ENCODE results near the gene HASPIN. TPM values are rescaled to one million over a fixed set of nuclear protein-coding genes. Genes with fewer than 3 reads are reported as not detected.
A peak's percentile ranks its signal among the peaks of the same experiment; 100 is the strongest.

HASPIN gene
- total and polyA plus RNA-seq, 7 experiments from 2014 or later: 0.28 to 18.5 (median 0.34) TPM; not detected in 1

- H3K4me1 ChIP-seq (ENCODE audit: control insufficient read depth in 2 of 2, insufficient read depth in 2 of 2, low read length in 2 of 2): peaks cover 20 to 30% of the 10 kb centered on the region in 2 donors
- Mint-ChIP-seq H3K27ac (peak overlapping the region in 7 of 9 donors; percentile 39 to 91 (median 81)), H3K4me3 (no peak overlapping the region), H3K27me3 (no peaks in the 10 kb centered on the region), H3K9me3 (no peaks in the 10 kb centered on the region), H3K36me3 (no peaks in the 10 kb centered on the region), H3K4me1 (peaks cover 20 to 45% (median 34%) of the 10 kb centered on the region in 7 donors)
- POLR2A ChIA-PET: interaction anchor here (0.8 to 3.2 kb wide), 4 partner anchors 12 to 91 kb away, joined by 3 to 12 read pairs (median 5); partner anchors contain the start of gene HASPIN
- no peak overlapping the region for H3K27ac ChIP-seq (ENCODE audit: low read depth, low read length)
- ATAC-seq: no peak
- DNase-seq: peak in 1 of 9 donors; percentile 19
- H3K27me3 ChIP-seq (ENCODE audit: control insufficient read depth in 2 of 2, insufficient read depth in 2 of 2, low read length in 2 of 2): no peaks in the 10 kb centered on the region
- CTCF ChIA-PET: interaction anchor here (2.3 kb wide), 1 partner anchor 17 kb away, joined by 10 read pairs; no protein-coding TSS in a partner anchor
- H3K9me3 ChIP-seq (ENCODE audit: control insufficient read depth in 2 of 3, low read length in 3 of 3): no peaks in the 10 kb centered on the region
- H3K36me3 ChIP-seq (ENCODE audit: control insufficient read depth in 2 of 3, insufficient read depth in 3 of 3, low read length in 3 of 3): no peaks in the 10 kb centered on the region
- intact Hi-C loops (cut with micrococcal nuclease): loop anchor here in 1 of 2 donors (2.0 to 10.0 kb wide), 2 partner anchors 15 to 211 kb away; partner anchors contain the start of gene ATP2A3
- H3K4me3 ChIP-seq (ENCODE audit: low read length): no peak overlapping the region
Measured at GRCh38 chr17:3754066-3754457, 30.4 kb downstream of the HASPIN start.

- Histone ChIP-seq H3K36me3 (ENCODE audit: control insufficient read depth in 2 of 3, insufficient read depth in 3 of 3, low read length in 3 of 3) (no peaks in the 10 kb centered on the region), H3K4me1 (ENCODE audit: control insufficient read depth in 2 of 2, insufficient read depth in 2 of 2, low read length in 2 of 2) (peaks cover 20 to 29% of the 10 kb centered on the region in 2 donors), H3K4me3 (ENCODE audit: low read length) (peak overlapping the region; percentile 59), H3K27ac (ENCODE audit: low read depth, low read length) (peak overlapping the region; percentile 80), H3K27me3 (ENCODE audit: control insufficient read depth in 2 of 2, insufficient read depth in 2 of 2, low read length in 2 of 2) (no peaks in the 10 kb centered on the region), H3K9me3 (ENCODE audit: control insufficient read depth in 2 of 3, low read length in 3 of 3) (no peaks in the 10 kb centered on the region)
- intact Hi-C loops (cut with micrococcal nuclease): loop anchor here in 1 of 2 donors (1.0 to 10.0 kb wide), 5 partner anchors 11 to 210 kb away; partner anchors contain the start of genes ATP2A3 and NCBP3
- ChIA-PET POLR2A (interaction anchor here (1.0 to 3.2 kb wide), 5 partner anchors 11 to 90 kb away, joined by 3 to 12 read pairs (median 4); partner anchors contain the start of gene HASPIN), CTCF (interaction anchor here (1.1 to 2.7 kb wide), 3 partner anchors 14 to 17 kb away, joined by 3 to 11 read pairs (median 4); no protein-coding TSS in a partner anchor)
- peak overlapping the region in 7 of 10 donors; percentile 17 to 77 (median 57) for H3K4me3 Mint-ChIP-seq
- H3K4me1 Mint-ChIP-seq: peaks cover 16 to 39% (median 27%) of the 10 kb centered on the region in 7 donors
- H3K27ac Mint-ChIP-seq: peak overlapping the region in 8 of 9 donors; percentile 36 to 87 (median 80)
- H3K36me3 Mint-ChIP-seq: peaks cover 0 to 6% (median 0%) of the 10 kb centered on the region in 5 donors
- H3K27me3 Mint-ChIP-seq: no peaks in the 10 kb centered on the region
- peaks cover 0 to 4% (median 0%) of the 10 kb centered on the region in 11 donors for H3K9me3 Mint-ChIP-seq
- ATAC-seq: peak; percentile 98
- peak; percentile 46 to 87 (median 77) for DNase-seq
Measured at GRCh38 chr17:3754458-3755334, 31.0 kb downstream of the HASPIN start.

- peaks cover 9 to 31% (median 19%) of the 10 kb centered on the region in 7 donors for H3K4me1 Mint-ChIP-seq
- peak overlapping the region; percentile 59 for H3K4me3 ChIP-seq (ENCODE audit: low read length)
- H3K27me3 Mint-ChIP-seq: no peaks in the 10 kb centered on the region
- no peak for ATAC-seq
- ChIA-PET POLR2A (interaction anchor here (1.0 to 3.2 kb wide), 5 partner anchors 10 to 89 kb away, joined by 3 to 12 read pairs (median 4); partner anchors contain the start of gene HASPIN), CTCF (interaction anchor here (0.7 to 2.7 kb wide), 4 partner anchors 14 to 136 kb away, joined by 3 to 11 read pairs (median 4); no protein-coding TSS in a partner anchor)
- no peaks in the 10 kb centered on the region for H3K36me3 ChIP-seq (ENCODE audit: control insufficient read depth in 2 of 3, insufficient read depth in 3 of 3, low read length in 3 of 3)
- H3K27me3 ChIP-seq (ENCODE audit: control insufficient read depth in 2 of 2, insufficient read depth in 2 of 2, low read length in 2 of 2): no peaks in the 10 kb centered on the region
- H3K9me3 Mint-ChIP-seq: peaks cover 0 to 9% (median 0%) of the 10 kb centered on the region in 11 donors
- no peaks in the 10 kb centered on the region for H3K9me3 ChIP-seq (ENCODE audit: control insufficient read depth in 2 of 3, low read length in 3 of 3)
- H3K4me3 Mint-ChIP-seq: peak overlapping the region; percentile 21 to 77 (median 57)
- H3K36me3 Mint-ChIP-seq: peaks cover 0 to 11% (median 0%) of the 10 kb centered on the region in 5 donors
- peaks cover 13 to 23% of the 10 kb centered on the region in 2 donors for H3K4me1 ChIP-seq (ENCODE audit: control insufficient read depth in 2 of 2, insufficient read depth in 2 of 2, low read length in 2 of 2)
- H3K27ac ChIP-seq (ENCODE audit: low read depth, low read length): peak overlapping the region; percentile 80
- H3K27ac Mint-ChIP-seq: peak overlapping the region in 8 of 9 donors; percentile 66 to 87 (median 81)
- intact Hi-C loops (cut with micrococcal nuclease): loop anchor here in 1 of 2 donors (1.0 to 10.0 kb wide), 5 partner anchors 10 to 209 kb away; partner anchors contain the start of genes ATP2A3 and NCBP3
- DNase-seq: no peak
Measured at GRCh38 chr17:3755335-3756030, 31.8 kb downstream of the HASPIN start.

- peaks cover 0 to 22% (median 0%) of the 10 kb centered on the region in 5 donors for H3K36me3 Mint-ChIP-seq
- H3K27me3 Mint-ChIP-seq: no peaks in the 10 kb centered on the region
- peaks cover 0 to 12% (median 0%) of the 10 kb centered on the region in 11 donors for H3K9me3 Mint-ChIP-seq
- no peaks in the 10 kb centered on the region for H3K36me3 ChIP-seq (ENCODE audit: control insufficient read depth in 2 of 3, insufficient read depth in 3 of 3, low read length in 3 of 3)
- no peak for DNase-seq
- H3K4me1 Mint-ChIP-seq: peaks cover 0 to 27% (median 14%) of the 10 kb centered on the region in 7 donors
- intact Hi-C loops (cut with micrococcal nuclease): loop anchor here (5.0 to 10.0 kb wide), 2 partner anchors 38 to 205 kb away; partner anchors contain the start of gene ATP2A3 (in 1 of the 2)
- no peak for ATAC-seq
- H3K4me3 Mint-ChIP-seq: no peak overlapping the region
- ChIA-PET POLR2A (no interaction called here), CTCF (interaction anchor here (0.9 kb wide), 1 partner anchor 67 kb away, joined by 3 read pairs; no protein-coding TSS in a partner anchor)
- H3K4me3 ChIP-seq (ENCODE audit: low read length): no peak overlapping the region
- H3K27ac Mint-ChIP-seq: no peak overlapping the region
- H3K4me1 ChIP-seq (ENCODE audit: control insufficient read depth in 2 of 2, insufficient read depth in 2 of 2, low read length in 2 of 2): peaks cover 12 to 20% of the 10 kb centered on the region in 2 donors
- no peak overlapping the region for H3K27ac ChIP-seq (ENCODE audit: low read depth, low read length)
- H3K27me3 ChIP-seq (ENCODE audit: control insufficient read depth in 2 of 2, insufficient read depth in 2 of 2, low read length in 2 of 2): no peaks in the 10 kb centered on the region
- H3K9me3 ChIP-seq (ENCODE audit: control insufficient read depth in 2 of 3, low read length in 3 of 3): no peaks in the 10 kb centered on the region
Measured at GRCh38 chr17:3759597-3760216, 36.0 kb downstream of the HASPIN start.

- peaks cover 0 to 23% (median 0%) of the 10 kb centered on the region in 5 donors for H3K36me3 Mint-ChIP-seq
Measured at GRCh38 chr17:3761036-3761917, 37.6 kb downstream of the HASPIN start.

More at GRCh38 chr17:3761036-3761917, 37.6 kb downstream of the HASPIN start:
- Histone ChIP-seq H3K36me3 (ENCODE audit: control insufficient read depth in 2 of 3, insufficient read depth in 3 of 3, low read length in 3 of 3) (no peaks in the 10 kb centered on the region), H3K27ac (ENCODE audit: low read depth, low read length) (no peak overlapping the region), H3K4me3 (ENCODE audit: low read length) (no peak overlapping the region), H3K27me3 (ENCODE audit: control insufficient read depth in 2 of 2, insufficient read depth in 2 of 2, low read length in 2 of 2) (no peaks in the 10 kb centered on the region), H3K9me3 (ENCODE audit: control insufficient read depth in 2 of 3, low read length in 3 of 3) (no peaks in the 10 kb centered on the region), H3K4me1 (ENCODE audit: control insufficient read depth in 2 of 2, insufficient read depth in 2 of 2, low read length in 2 of 2) (peaks cover 13 to 30% of the 10 kb centered on the region in 2 donors)
- Mint-ChIP-seq H3K4me3 (peak overlapping the region in 1 of 10 donors; percentile 59), H3K4me1 (peaks cover 11 to 37% (median 22%) of the 10 kb centered on the region in 7 donors), H3K27me3 (no peaks in the 10 kb centered on the region), H3K9me3 (peaks cover 0 to 12% (median 0%) of the 10 kb centered on the region in 11 donors), H3K27ac (peak overlapping the region in 2 of 9 donors; percentile 57 to 65)
- CTCF ChIA-PET: interaction anchor here (1.0 to 1.1 kb wide), 2 partner anchors 22 to 86 kb away, joined by 3 to 4 read pairs; no protein-coding TSS in a partner anchor
- ATAC-seq: no peak
- POLR2A ChIA-PET: no interaction called here
- no peak for DNase-seq
- intact Hi-C loops (cut with micrococcal nuclease): loop anchor here in 1 of 2 donors (5.0 kb wide), 1 partner anchor 36 kb away; no protein-coding TSS in a partner anchor
